ENCODE results near the gene TIMM44.

DNA sequence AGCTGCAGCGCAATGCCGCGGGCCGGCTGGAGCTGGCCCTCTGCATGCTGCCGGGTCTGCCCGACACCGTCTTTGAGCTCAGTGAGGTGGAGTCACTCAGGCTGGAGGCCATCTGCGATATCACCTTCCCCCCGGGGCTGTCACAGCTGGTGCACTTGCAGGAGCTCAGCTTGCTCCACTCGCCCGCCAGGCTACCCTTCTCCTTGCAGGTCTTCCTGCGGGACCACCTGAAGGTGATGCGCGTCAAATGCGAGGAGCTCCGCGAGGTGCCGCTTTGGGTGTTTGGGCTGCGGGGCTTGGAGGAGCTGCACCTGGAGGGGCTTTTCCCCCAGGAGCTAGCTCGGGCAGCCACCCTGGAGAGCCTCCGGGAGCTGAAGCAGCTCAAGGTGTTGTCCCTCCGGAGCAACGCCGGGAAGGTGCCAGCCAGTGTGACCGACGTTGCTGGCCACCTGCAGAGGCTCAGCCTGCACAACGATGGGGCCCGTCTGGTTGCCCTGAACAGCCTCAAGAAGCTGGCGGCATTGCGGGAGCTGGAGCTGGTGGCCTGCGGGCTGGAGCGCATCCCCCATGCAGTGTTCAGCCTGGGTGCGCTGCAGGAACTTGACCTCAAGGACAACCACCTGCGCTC lies 43.6 kb downstream of the TIMM44 start:
- TF ChIP-seq POLR2AphosphoS5 (IDR thresholded peaks at IDR 0.05; ENCODE audit: low read depth, low read length) = no peak
- TF ChIP-seq SIN3A (IDR thresholded peaks at IDR 0.05; ENCODE audit: borderline replicate concordance, insufficient read depth, low read length) = no peak
- TF ChIP-seq, protein P1, sequence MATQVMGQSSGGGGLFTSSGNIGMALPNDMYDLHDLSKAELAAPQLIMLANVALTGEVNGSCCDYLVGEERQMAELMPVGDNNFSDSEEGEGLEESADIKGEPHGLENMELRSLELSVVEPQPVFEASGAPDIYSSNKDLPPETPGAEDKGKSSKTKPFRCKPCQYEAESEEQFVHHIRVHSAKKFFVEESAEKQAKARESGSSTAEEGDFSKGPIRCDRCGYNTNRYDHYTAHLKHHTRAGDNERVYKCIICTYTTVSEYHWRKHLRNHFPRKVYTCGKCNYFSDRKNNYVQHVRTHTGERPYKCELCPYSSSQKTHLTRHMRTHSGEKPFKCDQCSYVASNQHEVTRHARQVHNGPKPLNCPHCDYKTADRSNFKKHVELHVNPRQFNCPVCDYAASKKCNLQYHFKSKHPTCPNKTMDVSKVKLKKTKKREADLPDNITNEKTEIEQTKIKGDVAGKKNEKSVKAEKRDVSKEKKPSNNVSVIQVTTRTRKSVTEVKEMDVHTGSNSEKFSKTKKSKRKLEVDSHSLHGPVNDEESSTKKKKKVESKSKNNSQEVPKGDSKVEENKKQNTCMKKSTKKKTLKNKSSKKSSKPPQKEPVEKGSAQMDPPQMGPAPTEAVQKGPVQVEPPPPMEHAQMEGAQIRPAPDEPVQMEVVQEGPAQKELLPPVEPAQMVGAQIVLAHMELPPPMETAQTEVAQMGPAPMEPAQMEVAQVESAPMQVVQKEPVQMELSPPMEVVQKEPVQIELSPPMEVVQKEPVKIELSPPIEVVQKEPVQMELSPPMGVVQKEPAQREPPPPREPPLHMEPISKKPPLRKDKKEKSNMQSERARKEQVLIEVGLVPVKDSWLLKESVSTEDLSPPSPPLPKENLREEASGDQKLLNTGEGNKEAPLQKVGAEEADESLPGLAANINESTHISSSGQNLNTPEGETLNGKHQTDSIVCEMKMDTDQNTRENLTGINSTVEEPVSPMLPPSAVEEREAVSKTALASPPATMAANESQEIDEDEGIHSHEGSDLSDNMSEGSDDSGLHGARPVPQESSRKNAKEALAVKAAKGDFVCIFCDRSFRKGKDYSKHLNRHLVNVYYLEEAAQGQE (IDR thresholded peaks at IDR 0.05; ENCODE audit: insufficient read depth in 1 of 2, low read depth in 2 of 2, low read length in 2 of 2) = no peak
- TF ChIP-seq FOXP2 (optimal IDR thresholded peaks at IDR 0.05; ENCODE audit: borderline replicate concordance, extremely low read depth, extremely low read length, insufficient read depth) = no peak
